ENCODE results near the gene KBTBD3.

The KBTBD3 gene

GRCh38 chr11:106032861-106033260 lies 44.3 kb downstream of the KBTBD3 start:
- CTCF ChIA-PET, result no interaction called here
- TF ChIP-seq FOXM1 (IDR thresholded peaks at IDR 0.05; ENCODE audit: borderline replicate concordance) (no peak), TARDBP (IDR thresholded peaks at IDR 0.05) (no peak), NFRKB (IDR thresholded peaks at IDR 0.05) (no peak), SP1 (IDR thresholded peaks at IDR 0.05) (no peak), SUZ12 (IDR thresholded peaks at IDR 0.05) (no peak), ZNF384 (IDR thresholded peaks at IDR 0.05) (no peak), FOXK2 (IDR thresholded peaks at IDR 0.05) (no peak), HDGF (IDR thresholded peaks at IDR 0.05; ENCODE audit: borderline replicate concordance) (no peak), CTBP1 (IDR thresholded peaks at IDR 0.05; ENCODE audit: borderline replicate concordance) (no peak), LEF1 (IDR thresholded peaks at IDR 0.05; ENCODE audit: borderline replicate concordance) (no peak), L3MBTL2 (conservative IDR thresholded peaks at IDR 0.05) (no peak), PKNOX1 (IDR thresholded peaks at IDR 0.05) (no peak), ELF4 (IDR thresholded peaks at IDR 0.05) (no peak), FOXA1 (IDR thresholded peaks at IDR 0.05) (no peak), ARNT (IDR thresholded peaks at IDR 0.05) (no peak), BHLHE40 (IDR thresholded peaks at IDR 0.05; ENCODE audit: borderline replicate concordance) (no peak)
- POLR2A ChIA-PET, result no interaction called here
- DNase-seq (ENCODE audit: extremely low spot score), result no peak

GRCh38 chr11:106031936-106032335 lies 45.2 kb downstream of the KBTBD3 start:
- no peak for DNase-seq (ENCODE audit: extremely low spot score)
- CTCF ChIA-PET, result no interaction called here
- POLR2A ChIA-PET, result no interaction called here
- TF ChIP-seq NFRKB (IDR thresholded peaks at IDR 0.05) (no peak), TARDBP (IDR thresholded peaks at IDR 0.05) (no peak), ZNF384 (IDR thresholded peaks at IDR 0.05) (no peak), HDGF (IDR thresholded peaks at IDR 0.05; ENCODE audit: borderline replicate concordance) (no peak), PKNOX1 (IDR thresholded peaks at IDR 0.05) (no peak), FOXK2 (IDR thresholded peaks at IDR 0.05) (no peak), ELF4 (IDR thresholded peaks at IDR 0.05) (no peak), SUZ12 (IDR thresholded peaks at IDR 0.05) (no peak), LEF1 (IDR thresholded peaks at IDR 0.05; ENCODE audit: borderline replicate concordance) (no peak), SP1 (IDR thresholded peaks at IDR 0.05) (no peak), CTBP1 (IDR thresholded peaks at IDR 0.05; ENCODE audit: borderline replicate concordance) (no peak)

- no peak for TF ChIP-seq NFRKB (IDR thresholded peaks at IDR 0.05)
- TF ChIP-seq FOXM1 (IDR thresholded peaks at IDR 0.05; ENCODE audit: borderline replicate concordance), result no peak
- TF ChIP-seq CTBP1 (IDR thresholded peaks at IDR 0.05; ENCODE audit: borderline replicate concordance), result no peak
- TF ChIP-seq SUZ12 (IDR thresholded peaks at IDR 0.05), result no peak
- TF ChIP-seq SP1 (IDR thresholded peaks at IDR 0.05), result no peak
- TF ChIP-seq TARDBP (IDR thresholded peaks at IDR 0.05), result no peak
- TF ChIP-seq BHLHE40 (IDR thresholded peaks at IDR 0.05; ENCODE audit: borderline replicate concordance), result no peak
- TF ChIP-seq ZNF384 (IDR thresholded peaks at IDR 0.05), result no peak
- no peak for TF ChIP-seq FOXA1 (IDR thresholded peaks at IDR 0.05)
- TF ChIP-seq HDGF (IDR thresholded peaks at IDR 0.05; ENCODE audit: borderline replicate concordance), result no peak
- no peak for TF ChIP-seq PKNOX1 (IDR thresholded peaks at IDR 0.05)
- TF ChIP-seq FOXK2 (IDR thresholded peaks at IDR 0.05), result no peak
- TF ChIP-seq L3MBTL2 (conservative IDR thresholded peaks at IDR 0.05), result no peak
- TF ChIP-seq ARNT (IDR thresholded peaks at IDR 0.05), result no peak
- no peak for TF ChIP-seq ELF4 (IDR thresholded peaks at IDR 0.05)
- TF ChIP-seq LEF1 (IDR thresholded peaks at IDR 0.05; ENCODE audit: borderline replicate concordance), result no peak
- no peak for DNase-seq (ENCODE audit: extremely low spot score)
- ChIA-PET POLR2A (no interaction called here), CTCF (interaction anchor here (0.9 kb wide), 1 partner anchor 19 kb away, joined by 4 read pairs; no protein-coding TSS in a partner anchor)
Observed at GRCh38 chr11:106031202-106031810, 45.8 kb downstream of the KBTBD3 start.

- DNase-seq (ENCODE audit: extremely low spot score), result no peak
- POLR2A ChIA-PET, result no interaction called here
- CTCF ChIA-PET, result interaction anchor here (0.9 kb wide), 1 partner anchor 20 kb away, joined by 4 read pairs; no protein-coding TSS in a partner anchor
- TF ChIP-seq ELF4 (IDR thresholded peaks at IDR 0.05), result no peak
- TF ChIP-seq ZNF384 (IDR thresholded peaks at IDR 0.05), result no peak
- no peak for TF ChIP-seq HDGF (IDR thresholded peaks at IDR 0.05; ENCODE audit: borderline replicate concordance)
- no peak for TF ChIP-seq CTBP1 (IDR thresholded peaks at IDR 0.05; ENCODE audit: borderline replicate concordance)
- no peak for TF ChIP-seq BHLHE40 (IDR thresholded peaks at IDR 0.05; ENCODE audit: borderline replicate concordance)
- TF ChIP-seq TARDBP (IDR thresholded peaks at IDR 0.05), result no peak
- TF ChIP-seq LEF1 (IDR thresholded peaks at IDR 0.05; ENCODE audit: borderline replicate concordance), result no peak
- TF ChIP-seq ARNT (IDR thresholded peaks at IDR 0.05), result no peak
- no peak for TF ChIP-seq SP1 (IDR thresholded peaks at IDR 0.05)
- no peak for TF ChIP-seq PKNOX1 (IDR thresholded peaks at IDR 0.05)
- no peak for TF ChIP-seq NFRKB (IDR thresholded peaks at IDR 0.05)
- TF ChIP-seq FOXM1 (IDR thresholded peaks at IDR 0.05; ENCODE audit: borderline replicate concordance), result no peak
- no peak for TF ChIP-seq FOXA1 (IDR thresholded peaks at IDR 0.05)
- TF ChIP-seq SUZ12 (IDR thresholded peaks at IDR 0.05), result no peak
- no peak for TF ChIP-seq L3MBTL2 (conservative IDR thresholded peaks at IDR 0.05)
Observed at GRCh38 chr11:106030609-106031008, 46.5 kb downstream of the KBTBD3 start.

GRCh38 chr11:106022795-106023275 lies 54.3 kb downstream of the KBTBD3 start:
- no peak for DNase-seq (ENCODE audit: extremely low spot score)
- ChIA-PET POLR2A (no interaction called here), CTCF (no interaction called here)
- no peak for TF ChIP-seq SUZ12 (IDR thresholded peaks at IDR 0.05)
- TF ChIP-seq BHLHE40 (IDR thresholded peaks at IDR 0.05; ENCODE audit: borderline replicate concordance), result no peak
- no peak for TF ChIP-seq SP1 (IDR thresholded peaks at IDR 0.05)
- no peak for TF ChIP-seq LEF1 (IDR thresholded peaks at IDR 0.05; ENCODE audit: borderline replicate concordance)
- TF ChIP-seq L3MBTL2 (conservative IDR thresholded peaks at IDR 0.05), result no peak
- no peak for TF ChIP-seq ARNT (IDR thresholded peaks at IDR 0.05)
- TF ChIP-seq PKNOX1 (IDR thresholded peaks at IDR 0.05), result no peak
- no peak; the same call in 1 of the 2 replicates for TF ChIP-seq ZNF384 (IDR thresholded peaks at IDR 0.05)
- TF ChIP-seq FOXK2 (IDR thresholded peaks at IDR 0.05), result no peak
- TF ChIP-seq FOXA1 (IDR thresholded peaks at IDR 0.05), result no peak
- no peak for TF ChIP-seq TARDBP (IDR thresholded peaks at IDR 0.05)
- TF ChIP-seq HDGF (IDR thresholded peaks at IDR 0.05; ENCODE audit: borderline replicate concordance), result no peak
- no peak for TF ChIP-seq NFRKB (IDR thresholded peaks at IDR 0.05)
- no peak for TF ChIP-seq CTBP1 (IDR thresholded peaks at IDR 0.05; ENCODE audit: borderline replicate concordance)
- no peak for TF ChIP-seq FOXM1 (IDR thresholded peaks at IDR 0.05; ENCODE audit: borderline replicate concordance)
- no peak for TF ChIP-seq ELF4 (IDR thresholded peaks at IDR 0.05)
